ENCODE results near the gene HCN2. TPM values are rescaled to one million over a fixed set of nuclear protein-coding genes. Genes with fewer than 3 reads are reported as not detected.

HCN2 gene
- total RNA-seq, 1 experiment from 2014 or later: 12.7 TPM

DNA sequence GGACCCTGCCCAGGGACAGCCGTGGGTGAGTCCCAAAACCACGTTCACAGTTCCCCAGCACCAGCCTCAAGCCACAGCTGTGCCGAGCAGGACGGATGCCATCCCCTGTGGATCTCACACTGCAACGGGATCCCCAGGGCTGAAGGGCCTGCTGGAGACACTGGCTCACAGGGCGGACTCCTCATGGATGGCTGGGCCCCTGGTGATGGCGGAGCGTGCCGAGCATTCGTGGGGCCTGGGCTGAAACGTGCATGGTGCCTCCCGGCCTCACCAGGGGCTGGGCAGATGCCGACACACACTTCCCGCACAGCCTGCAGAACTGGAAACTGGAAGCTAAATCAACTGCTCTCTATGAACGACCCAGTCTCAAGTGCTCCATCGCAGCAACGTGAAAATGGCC, 63.7 kb downstream of the HCN2 start:
- no peak for DNase-seq (ENCODE audit: low spot score)

DNA sequence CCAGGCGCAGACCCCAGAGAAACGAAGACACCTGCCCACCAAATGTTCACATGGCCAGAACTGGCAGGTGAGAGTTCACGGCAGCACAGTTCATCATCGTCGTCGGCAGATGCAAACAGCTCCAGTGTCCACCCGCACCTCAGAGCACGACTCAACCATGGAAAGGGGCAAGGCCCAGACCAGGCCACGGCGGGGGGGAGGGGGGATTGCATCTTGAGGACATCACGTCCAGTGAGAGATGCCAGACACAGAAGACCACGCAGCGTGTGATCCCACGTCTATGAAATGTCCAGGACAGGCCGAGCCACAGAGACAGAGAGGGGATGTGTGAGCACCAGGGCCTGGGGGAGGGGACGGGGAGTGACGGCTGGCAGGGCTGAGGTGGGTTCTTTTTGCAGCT, 66.0 kb downstream of the HCN2 start:
- no peak for DNase-seq (ENCODE audit: low spot score)

DNA sequence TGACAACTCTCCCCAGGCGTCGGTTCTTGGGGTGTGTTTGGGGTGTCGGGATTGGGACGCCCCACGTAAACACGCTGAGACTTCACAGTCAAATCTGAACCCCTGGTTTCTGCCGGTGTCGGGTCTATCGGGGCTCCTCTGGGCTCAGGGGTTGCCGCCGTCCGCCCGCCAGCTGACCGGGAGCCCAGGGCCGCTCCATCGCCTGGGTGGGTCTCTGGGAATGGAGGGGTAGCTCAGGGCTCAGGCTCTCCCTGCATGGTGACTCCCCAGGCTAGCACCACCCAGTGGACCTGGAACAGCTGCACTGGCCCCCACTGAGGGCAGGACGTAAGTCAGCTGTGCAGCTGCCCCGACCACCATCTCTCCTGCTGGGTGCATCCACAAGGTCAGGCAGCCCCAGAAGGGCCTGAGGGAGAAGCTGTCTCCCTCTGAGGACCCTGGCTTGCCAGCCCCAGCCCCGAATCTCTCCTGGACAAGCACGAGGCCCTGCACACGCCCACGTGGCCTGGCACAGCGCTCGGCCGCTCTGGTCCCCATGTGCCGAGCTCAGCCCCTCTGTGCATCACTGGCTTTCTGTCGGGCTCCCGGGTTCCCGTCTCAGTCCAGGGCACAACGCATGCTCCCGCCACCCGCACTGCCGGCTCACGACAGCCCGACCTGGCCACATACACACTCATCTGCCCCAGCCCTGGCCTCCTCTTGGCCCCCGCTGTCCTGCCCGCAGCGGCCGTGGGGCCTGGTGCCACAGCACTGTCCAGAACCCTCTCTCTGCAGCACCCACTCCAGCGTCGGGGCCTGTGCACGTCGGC, 67.3 kb downstream of the HCN2 start:
- no peak for DNase-seq (ENCODE audit: low spot score)

DNA sequence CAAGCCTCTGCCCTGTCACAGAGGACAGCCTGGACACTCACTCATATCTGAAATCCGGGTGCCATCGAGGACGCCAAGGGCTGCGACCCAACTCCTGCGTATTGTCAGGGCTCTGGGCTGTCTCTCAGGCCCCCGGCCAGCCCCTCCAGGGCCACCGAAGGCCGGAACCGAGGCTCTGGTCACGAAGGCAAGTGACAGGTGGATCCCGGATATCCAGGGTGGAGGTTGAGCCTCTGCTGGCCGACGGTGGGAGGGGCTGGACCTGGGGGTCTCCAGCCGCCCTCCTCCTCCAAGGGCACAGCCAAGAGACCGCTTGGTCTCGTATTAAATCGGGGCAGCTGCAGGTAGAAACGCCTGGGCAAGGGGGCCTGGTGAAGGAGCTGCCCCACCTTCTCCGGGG, 67.9 kb downstream of the HCN2 start:
- no peak for DNase-seq (ENCODE audit: low spot score)

DNA sequence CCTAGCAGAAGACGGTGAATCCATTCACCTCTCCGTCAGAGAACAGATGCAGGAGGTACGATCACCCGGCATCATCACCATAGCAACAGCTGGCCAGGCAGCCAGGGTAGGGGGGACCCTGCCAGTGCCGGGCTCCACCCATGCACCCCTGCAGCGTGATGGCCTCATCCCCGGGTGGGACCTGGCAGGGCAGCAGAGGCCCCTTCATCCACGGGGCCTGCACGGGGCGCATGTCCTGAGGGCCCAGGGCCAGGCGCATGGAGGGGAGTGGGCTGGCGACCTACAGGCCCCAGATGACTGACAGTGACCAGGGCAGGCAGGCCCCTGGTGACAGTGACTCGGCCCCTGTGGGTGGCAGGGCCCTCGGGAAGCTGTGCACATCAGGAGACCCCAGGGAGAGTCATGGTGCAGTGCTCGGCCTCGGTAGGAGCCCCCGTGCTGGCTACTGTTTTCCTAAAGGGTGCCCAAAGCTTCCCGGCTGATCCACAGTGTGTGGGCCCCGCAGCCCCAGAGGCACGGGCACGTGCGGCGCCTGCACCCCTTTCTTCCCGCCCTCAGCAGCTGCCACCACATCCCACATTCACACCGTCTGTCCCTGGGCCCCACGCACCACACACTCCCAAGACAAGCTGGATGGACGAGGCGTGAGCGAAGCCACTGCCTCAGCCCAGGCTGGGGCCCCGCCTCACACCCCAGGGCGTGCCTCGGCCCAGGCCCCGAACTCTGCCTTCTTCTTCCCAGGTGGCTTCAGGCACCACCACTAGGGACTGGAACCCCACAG, 68.6 kb downstream of the HCN2 start:
- no peak for DNase-seq (ENCODE audit: low spot score)

DNA sequence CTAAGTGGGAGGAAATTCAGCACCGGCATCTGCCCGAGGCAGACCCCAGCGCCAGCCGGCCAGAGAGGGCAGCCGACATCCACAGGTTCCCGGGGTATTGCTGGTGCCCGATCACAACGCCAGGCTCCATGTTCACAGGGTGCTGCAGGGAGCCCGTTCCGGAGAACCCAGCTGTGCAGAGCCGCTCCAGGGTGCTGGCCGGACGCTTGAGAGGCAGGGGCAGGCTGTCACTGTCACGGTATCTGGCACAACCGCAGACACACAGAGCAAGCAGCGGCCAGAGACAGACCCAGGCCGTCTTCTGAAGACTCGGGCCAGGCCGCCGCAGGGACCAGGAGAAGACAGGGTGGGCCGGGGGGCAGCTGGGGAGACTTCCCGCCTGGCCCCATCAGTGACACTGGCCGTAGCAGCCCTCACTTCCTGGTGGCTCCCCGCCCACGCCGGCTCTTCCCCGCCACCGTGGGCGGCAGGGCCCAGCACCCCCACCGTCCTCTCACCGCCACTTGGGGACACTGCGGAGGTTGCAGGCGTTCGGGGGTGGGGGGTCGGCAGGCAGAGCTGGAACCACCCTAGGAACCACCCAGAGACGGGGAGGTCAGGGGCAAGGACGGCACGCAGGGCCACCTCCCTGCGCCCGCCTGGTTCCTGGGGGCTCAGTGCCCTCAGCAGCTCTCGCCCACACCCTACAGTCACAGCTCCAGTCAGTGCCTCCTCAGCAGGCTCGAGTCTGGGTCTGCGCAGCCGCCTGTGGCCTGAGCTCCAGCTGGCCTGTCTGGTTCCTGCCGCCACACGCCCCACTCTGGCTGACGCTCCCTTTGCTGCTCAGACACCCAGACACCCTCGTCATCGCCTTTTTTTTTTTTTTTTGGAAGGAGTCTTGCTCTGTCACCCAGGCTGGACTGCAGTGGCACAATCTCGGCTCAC, 69.5 kb downstream of the HCN2 start:
- no peak for DNase-seq (ENCODE audit: low spot score)

DNA sequence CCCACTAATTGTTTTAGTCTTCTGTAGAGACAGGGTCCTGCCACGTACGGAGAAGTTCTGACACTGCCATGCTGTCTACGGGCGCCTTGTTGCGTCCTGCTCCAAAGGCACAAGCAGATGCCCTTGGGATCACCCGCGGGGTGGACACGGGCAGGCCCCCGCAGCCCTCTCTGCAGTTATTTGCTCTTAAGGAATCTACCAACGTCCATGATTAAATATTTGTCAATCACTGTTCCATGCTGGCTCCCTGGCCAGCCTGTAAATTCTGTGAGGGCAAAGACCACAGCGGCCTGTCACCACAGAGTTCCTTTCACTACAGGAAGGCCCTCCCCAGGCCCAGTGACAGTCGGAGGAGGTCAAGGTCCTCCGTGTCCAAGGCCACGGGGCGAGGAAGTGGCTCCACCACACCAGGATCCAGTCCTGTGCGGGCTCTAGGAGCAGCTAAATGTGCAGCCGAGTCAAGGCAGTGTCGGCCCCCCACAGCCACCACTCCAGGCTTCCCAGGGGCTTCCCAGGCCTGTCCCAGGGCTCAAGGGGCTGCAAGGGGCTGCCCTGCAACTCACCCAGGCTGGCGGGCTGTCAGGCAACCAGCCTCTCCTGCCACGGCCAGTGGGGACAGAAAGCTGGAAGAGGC, 71.2 kb downstream of the HCN2 start:
- no peak for DNase-seq (ENCODE audit: low spot score)

DNA sequence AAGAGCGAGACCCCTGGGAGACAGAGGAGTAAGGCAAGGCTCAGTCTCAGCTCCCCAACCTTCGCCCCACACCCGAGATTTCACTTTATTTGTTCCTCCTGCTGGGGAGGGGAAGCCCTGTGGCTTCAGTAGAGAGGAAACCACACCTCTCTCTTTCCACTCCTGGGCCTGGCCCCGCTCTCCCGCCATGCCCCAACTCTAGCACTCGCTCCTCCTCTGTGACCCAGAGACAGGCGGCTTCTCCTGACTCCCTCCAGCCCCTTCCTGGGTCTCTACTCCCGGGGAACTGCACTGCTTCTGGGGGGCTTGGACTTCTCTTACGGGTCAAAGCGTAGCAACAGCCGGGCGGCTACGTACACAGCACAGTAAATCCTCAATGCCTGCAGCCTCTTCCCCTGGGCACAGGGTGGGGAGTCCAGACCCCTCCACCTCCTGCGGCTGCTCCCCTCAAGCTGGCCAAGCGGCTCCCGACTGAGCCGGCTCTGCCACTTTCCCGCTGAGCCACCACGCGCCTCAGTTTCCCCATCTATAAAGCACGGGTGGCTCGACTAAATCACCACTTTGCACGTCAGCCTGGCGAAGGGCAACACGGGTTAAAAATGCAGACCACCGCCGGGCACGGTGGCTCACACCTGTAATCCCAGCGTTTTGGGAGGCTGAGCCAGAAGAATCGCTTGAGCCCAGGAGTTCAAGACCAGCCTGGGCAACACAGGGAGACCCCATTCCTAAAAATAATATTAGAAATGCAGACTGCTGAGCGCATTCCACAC, 71.9 kb downstream of the HCN2 start:
- peak; percentile 41 for DNase-seq (ENCODE audit: low spot score)

DNA sequence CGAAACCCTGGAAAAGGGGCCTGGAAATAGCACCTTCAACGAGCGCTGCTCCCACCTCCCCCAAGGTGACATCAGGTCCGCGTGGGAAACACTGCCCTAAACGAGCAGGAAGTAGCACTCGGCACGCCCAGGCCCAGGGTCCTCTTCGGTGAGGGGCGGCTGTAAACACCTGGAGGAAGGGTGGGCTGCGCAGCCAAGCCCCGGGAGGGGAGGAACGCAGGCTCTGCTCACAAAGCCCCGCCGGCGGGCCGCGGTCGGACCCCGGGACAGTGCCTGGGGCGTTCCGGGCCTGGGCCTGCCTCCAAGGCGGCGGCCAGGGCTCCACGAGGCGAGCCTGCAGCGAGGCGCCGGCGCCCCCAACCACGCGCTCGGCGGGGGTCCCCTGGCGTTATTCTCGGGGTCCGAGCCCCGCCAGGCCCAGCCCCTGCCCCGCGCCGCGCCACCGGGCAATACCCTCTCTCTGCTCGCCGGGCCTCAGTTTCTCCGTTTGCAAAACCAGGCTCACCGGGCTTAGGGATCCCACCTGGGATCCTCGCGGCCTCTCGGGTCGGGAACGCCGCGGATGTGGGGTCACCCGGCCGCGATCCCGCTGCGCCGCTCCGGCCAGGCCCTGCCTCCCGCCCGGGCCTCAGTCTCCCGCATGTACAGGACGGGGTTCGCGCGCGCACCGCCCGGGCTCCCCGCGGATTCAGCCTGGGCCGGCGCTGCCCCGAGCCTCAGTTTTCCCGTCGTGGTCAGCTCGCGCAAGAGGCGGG, 72.7 kb downstream of the HCN2 start:
- peak; percentile 34 for DNase-seq (ENCODE audit: low spot score)

DNA sequence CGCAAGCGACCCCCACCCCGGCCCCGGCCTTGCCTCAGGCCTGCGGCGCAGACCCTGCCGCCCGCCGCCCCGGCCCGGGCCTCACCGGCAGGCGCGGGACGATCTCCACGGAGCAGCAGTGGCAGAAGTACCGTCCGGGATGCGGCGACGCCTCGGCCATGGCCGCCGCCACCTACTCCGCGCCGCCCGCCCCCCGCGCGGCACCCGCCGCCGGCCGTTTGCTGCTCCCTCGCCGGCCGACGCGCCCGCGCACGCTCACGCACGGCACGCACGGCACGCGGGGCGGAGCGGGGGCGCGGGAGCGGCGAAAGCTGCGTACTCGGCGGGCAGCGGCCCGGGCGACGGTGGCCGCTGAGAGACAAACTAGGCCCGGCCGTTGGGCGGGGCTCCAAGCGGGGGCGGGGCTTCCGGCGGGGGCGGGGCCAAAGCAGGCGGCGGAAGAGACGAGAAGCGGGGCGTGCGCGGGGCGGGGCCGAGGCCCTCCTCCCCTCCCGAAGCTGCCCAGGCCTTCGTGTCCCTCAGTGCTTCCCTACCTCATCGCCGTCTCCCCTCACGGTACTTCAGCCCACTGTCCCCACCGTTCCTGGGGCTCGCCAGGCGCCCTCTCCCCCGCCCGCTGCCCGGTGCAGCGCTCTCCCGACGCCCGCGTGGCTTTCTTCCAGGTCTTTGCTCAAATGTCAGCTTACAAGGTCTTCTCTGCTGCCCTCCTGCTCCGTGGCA, 73.4 kb downstream of the HCN2 start, which contains the start of gene RNF126:
TSS of gene RNF126 (minus strand) at position 253 of the 720 bp plus-strand sequence. CDS start at position 160, 93 bp downstream.
- DNase-seq (ENCODE audit: low spot score): peak; percentile 82

DNA sequence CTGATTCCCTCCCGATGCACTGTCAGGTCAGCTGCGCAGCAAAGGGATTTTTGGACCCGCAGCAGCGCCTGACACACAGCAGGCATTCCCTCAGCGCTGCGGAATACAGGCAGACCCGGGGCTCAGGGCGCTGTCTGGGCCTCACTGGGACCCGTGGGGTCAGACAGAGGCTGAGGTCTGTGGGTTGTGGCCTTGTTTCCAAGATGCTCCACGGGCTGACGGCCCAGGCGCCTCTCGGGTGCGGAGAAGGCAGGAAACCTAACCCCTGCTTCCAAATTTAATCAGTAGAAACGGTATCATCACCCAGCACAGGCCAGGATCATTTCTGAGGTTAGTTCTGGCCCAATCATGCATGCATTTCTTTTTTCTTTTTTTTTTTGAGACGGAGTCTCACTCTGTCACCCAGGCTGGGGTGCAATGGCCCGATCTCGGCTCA, 74.0 kb downstream of the HCN2 start:
- no peak for DNase-seq (ENCODE audit: low spot score)

DNA sequence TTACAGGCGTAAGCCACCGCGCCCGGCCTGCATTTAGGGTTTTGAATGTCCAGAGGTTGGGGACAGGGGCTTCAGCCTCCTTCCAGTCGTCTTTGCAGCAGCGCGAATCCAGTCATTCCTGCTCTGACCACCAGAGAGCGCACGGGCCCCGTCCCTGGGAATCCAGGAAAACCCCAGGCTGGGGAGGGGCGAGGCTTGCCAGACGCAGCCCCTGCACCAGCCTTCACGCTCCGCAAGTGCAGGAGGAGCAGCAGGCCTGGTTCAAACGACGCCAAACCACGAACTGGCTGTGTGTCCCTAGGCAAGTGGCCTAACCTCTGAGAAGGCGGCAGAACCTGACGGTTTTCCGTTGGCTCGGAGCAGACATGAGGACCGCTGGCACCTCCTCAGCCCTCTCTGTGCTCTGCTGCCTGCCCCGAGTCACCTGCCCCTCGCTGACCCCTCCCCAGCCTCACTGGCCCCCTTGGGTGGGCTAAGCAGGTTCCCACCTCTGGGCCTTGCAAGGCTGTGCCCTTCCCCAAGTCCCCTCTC, 75.3 kb downstream of the HCN2 start:
- DNase-seq (ENCODE audit: low spot score): peak; percentile 70

Other genes starting within 250 kb of the HCN2 start
- 11.9 and 23.2 TPM in 2 replicates for gene MIER2, start 245.1 kb upstream of the HCN2 start, total RNA-seq (2014; rRNA removed; shearing (Covaris generic))
- gene C2CD4C, start 180.7 kb upstream of the HCN2 start, total RNA-seq (2014; rRNA removed; shearing (Covaris generic)): 8.8 and 12.2 TPM in 2 replicates
- gene SHC2, start 128.8 kb upstream of the HCN2 start, total RNA-seq (2014; rRNA removed; shearing (Covaris generic)): 12.5 and 19.6 TPM in 2 replicates
- gene MADCAM1, start 93.4 kb upstream of the HCN2 start, total RNA-seq (2014; rRNA removed; shearing (Covaris generic)): 0.48 and 0.71 TPM in 2 replicates
- 44.3 and 104 TPM in 2 replicates for gene TPGS1, start 82.4 kb upstream of the HCN2 start, total RNA-seq (2014; rRNA removed; shearing (Covaris generic))
- 96.1 and 105 TPM in 2 replicates for gene CDC34, start 58.1 kb upstream of the HCN2 start, total RNA-seq (2014; rRNA removed; shearing (Covaris generic))
- not detected in 2 replicates for gene GZMM, start 45.8 kb upstream of the HCN2 start, total RNA-seq (2014; rRNA removed; shearing (Covaris generic))
- 700 and 767 TPM in 2 replicates for gene BSG, start 17.3 kb upstream of the HCN2 start, total RNA-seq (2014; rRNA removed; shearing (Covaris generic))
- gene POLRMT, start 43.7 kb downstream of the HCN2 start, total RNA-seq (2014; rRNA removed; shearing (Covaris generic)): 42.7 and 58.4 TPM in 2 replicates
- 0.17 TPM in 1 of 2 replicates, not detected in the other for gene FGF22, start 50.0 kb downstream of the HCN2 start, total RNA-seq (2014; rRNA removed; shearing (Covaris generic))
- gene RNF126, start 73.3 kb downstream of the HCN2 start, total RNA-seq (2014; rRNA removed; shearing (Covaris generic)): 40.9 and 62.4 TPM in 2 replicates
- 267 and 269 TPM in 2 replicates for gene FSTL3, start 86.5 kb downstream of the HCN2 start, total RNA-seq (2014; rRNA removed; shearing (Covaris generic))
- not detected in 2 replicates for gene PRSS57, start 105.6 kb downstream of the HCN2 start, total RNA-seq (2014; rRNA removed; shearing (Covaris generic))
- 42.9 and 47.9 TPM in 2 replicates for gene PALM, start 119.1 kb downstream of the HCN2 start, total RNA-seq (2014; rRNA removed; shearing (Covaris generic))
- 58.6 and 86.2 TPM in 2 replicates for gene MISP, start 161.2 kb downstream of the HCN2 start, total RNA-seq (2014; rRNA removed; shearing (Covaris generic))
- gene PTBP1, start 207.6 kb downstream of the HCN2 start, total RNA-seq (2014; rRNA removed; shearing (Covaris generic)): 171 and 174 TPM in 2 replicates
- 7.5 and 12.7 TPM in 2 replicates for gene PLPPR3, start 232.1 kb downstream of the HCN2 start, total RNA-seq (2014; rRNA removed; shearing (Covaris generic))
- 0.36 TPM in 1 of 2 replicates, not detected in the other for gene AZU1, start 238.0 kb downstream of the HCN2 start, total RNA-seq (2014; rRNA removed; shearing (Covaris generic))